T47D (cell line): Measurements from ENCODE around the gene MIEN1.
"Not testable (repeated sequence)": the region's sequence is repeated elsewhere in the genome, so short reads cannot be mapped to it uniquely, and the experiment has no call there.

Experiments
- DNase-seq, 2 experiments: peaks; one replicate each; pipeline versions ENCODE4 v3.0.0 to v3.0.0-alpha.2; 2011 to 2012; ENCODE audit warnings: low read depth in 1 of 2, low spot score in 1 of 2
- JUND ChIP-seq: IDR thresholded peaks from 2 replicates; pipeline ENCODE4 v1.6.1; 2012; ENCODE audit warnings: low read depth
- in situ Hi-C: cut with HindIII; loops from 2 replicates; pipeline ENCODE4 v1.10.0; 2016; ENCODE audit warnings: low sequenced_read_pairs, low pct_unique_long_range_greater_than_20kb

Gene MIEN1, protein sequence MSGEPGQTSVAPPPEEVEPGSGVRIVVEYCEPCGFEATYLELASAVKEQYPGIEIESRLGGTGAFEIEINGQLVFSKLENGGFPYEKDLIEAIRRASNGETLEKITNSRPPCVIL

GRCh38 chr17:39730095-39730921, at the start of gene MIEN1:
MIEN1 (minus strand) TSS chr17:39730532; CDS start chr17:39730495, 37 bp downstream.
- no peak for TF ChIP-seq JUND
- DNase-seq: peak; percentile 89 to 94
- in situ Hi-C loops: no loop called here

DNA sequence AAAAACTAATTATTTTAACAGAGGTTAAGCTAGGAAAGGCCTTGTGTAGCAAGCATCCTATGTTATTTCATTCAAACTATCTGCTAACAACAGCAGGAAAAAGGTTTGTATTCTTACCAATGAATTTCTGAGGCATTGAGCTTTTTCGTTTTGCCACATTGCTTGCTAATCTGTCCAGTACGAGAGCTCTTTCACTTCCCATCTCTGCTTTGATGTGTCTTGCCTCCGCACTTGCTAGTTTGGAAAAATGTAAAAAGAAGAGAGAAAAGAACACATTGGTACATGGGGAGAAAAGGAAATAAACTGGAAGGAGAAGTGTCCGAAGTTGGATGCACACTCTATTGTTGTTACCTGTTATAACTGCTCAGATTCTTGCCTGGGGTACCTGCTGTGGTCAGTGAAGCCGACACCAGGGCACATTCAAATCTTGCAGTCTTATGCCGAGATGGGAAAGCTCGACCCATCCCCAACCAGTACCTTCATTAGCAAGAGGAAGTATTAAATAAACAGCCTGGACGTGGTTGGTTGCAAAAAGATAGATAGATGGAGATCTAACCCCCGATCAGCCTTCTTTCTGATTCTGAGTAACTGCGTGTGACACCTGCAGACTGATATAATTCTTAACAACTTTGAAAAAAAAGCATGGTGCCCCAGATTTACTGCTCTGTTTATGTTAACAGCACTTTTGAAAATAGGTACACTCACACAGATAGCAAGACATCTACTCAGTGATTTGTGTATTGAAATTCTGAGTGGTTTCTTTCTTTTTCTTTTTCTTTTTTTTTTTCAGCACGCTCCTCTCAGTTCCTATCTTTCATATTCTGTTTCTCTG, 47.4 kb upstream of the MIEN1 start:
- TF ChIP-seq JUND: no peak
- no peak for DNase-seq
- in situ Hi-C loops: no loop called here

DNA sequence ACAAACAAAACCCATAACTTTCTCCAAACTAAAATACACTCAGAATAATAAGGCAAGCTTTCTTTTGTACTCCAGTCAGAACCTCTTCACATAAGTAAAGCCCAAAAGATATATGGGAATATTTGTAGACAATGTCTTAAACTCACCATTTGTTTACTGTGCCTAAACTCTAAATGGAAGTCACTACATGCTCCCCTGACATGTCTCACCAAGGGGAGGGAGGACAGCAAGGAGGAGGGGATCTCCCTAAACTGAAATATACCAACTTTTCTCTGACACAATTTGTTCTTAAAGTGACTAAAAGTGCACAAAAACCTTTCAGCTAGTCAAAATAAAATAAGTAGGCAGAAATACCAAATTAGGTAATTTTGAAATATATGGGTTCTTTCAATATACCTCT, 45.9 kb upstream of the MIEN1 start:
- no peak for DNase-seq
- no peak for TF ChIP-seq JUND
- in situ Hi-C loops: no loop called here

GRCh38 chr17:39775031-39775430, 44.7 kb upstream of the MIEN1 start:
- TF ChIP-seq JUND: no peak
- in situ Hi-C loops: no loop called here
- DNase-seq: no peak

GRCh38 chr17:39774047-39774446, 43.7 kb upstream of the MIEN1 start:
- TF ChIP-seq JUND: no peak
- in situ Hi-C loops: no loop called here
- no peak for DNase-seq

- in situ Hi-C loops: no loop called here
Observed at GRCh38 chr17:39772987-39773934, 42.9 kb upstream of the MIEN1 start.

GRCh38 chr17:39772415-39772814, 42.1 kb upstream of the MIEN1 start:
- TF ChIP-seq JUND: no peak
- in situ Hi-C loops: no loop called here
- no peak for DNase-seq

More at GRCh38 chr17:39772987-39773934, 42.9 kb upstream of the MIEN1 start:
- TF ChIP-seq JUND: no peak
- no peak for DNase-seq

GRCh38 chr17:39769974-39770587, 39.7 kb upstream of the MIEN1 start:
- DNase-seq: peak in 1 of 2 experiments; percentile 83
- TF ChIP-seq JUND: peak; percentile 51; the same call in 1 of the 2 replicates
- in situ Hi-C loops: no loop called here

DNA sequence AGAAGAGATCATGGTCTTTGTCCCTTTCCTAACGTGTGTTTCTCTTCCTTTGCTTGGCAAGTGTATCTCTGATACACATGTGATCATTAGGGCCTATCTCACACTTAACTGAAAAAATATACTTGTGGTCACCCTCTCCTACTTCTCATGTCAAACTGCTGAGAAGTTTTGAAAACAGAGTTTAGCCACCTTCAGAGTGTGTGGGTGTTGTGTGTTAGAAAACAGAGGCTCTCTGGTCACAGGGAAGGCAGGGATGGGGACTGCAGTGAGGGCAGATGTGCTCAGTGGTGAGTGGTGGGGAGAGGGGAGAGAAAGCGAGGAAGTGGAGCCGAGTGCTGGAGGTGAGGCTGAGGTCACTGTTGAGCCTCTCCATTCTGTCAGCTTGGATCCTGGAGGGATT, 36.8 kb upstream of the MIEN1 start:
- DNase-seq: no peak
- in situ Hi-C loops: no loop called here
- TF ChIP-seq JUND: no peak

- TF ChIP-seq JUND: no peak
- no peak for DNase-seq
- in situ Hi-C loops: no loop called here
Observed at GRCh38 chr17:39765766-39766165, 35.4 kb upstream of the MIEN1 start.

DNA sequence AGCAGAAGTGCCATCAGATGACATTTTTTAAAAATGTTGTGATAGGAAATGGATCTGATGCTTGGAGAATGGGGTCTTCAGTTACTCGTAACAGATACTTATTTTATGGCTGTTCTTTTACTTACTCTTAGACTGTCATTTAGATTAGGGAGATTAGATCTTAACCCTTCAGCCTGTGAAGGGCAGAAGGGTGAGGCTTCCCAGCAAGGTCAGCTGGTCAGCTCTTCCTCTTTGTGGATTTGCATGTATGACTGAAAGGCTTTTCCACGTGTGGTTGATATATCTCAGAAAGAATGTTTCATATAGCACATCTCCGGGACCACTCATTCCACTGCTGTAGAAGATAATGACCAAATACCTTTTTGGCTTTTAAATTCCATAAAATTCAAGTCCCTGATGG, 34.8 kb upstream of the MIEN1 start:
- TF ChIP-seq JUND: no peak
- no peak for DNase-seq
- in situ Hi-C loops: no loop called here

- in situ Hi-C loops, DNase-seq: not testable (repeated sequence)
Observed at GRCh38 chr17:39764171-39764570, 33.8 kb upstream of the MIEN1 start.
